CD4-positive, alpha-beta T cell (primary cell): ENCODE data around the gene SLC13A3. TPM values are rescaled to one million over a fixed set of nuclear protein-coding genes. Genes with fewer than 3 reads are reported as not detected.
A peak's percentile ranks its signal among the peaks of the same experiment; 100 is the strongest.

Experiments used
- ATAC-seq: fragments of 200-7000 bp; cut with Tn5 transposase; one replicate; pipeline ENCODE4 v1.10.0; 2022; ENCODE audit warnings: mild to moderate bottlenecking; ENCODE audit not compliant: poor library complexity
- CTCF ChIA-PET: fragments of 350-600 bp; sonication (Branson Sonifier 250); formaldehyde crosslinking; loops from one replicate; lab custom pipeline; 2021; ENCODE audit warnings: antibody characterized with exemption, inconsistent platforms; lab: Charles Lee
- POLR2A ChIA-PET: fragments of 350-600 bp; sonication (Branson Sonifier 250); formaldehyde crosslinking; loops from one replicate; lab custom pipeline; 2021; ENCODE audit warnings: antibody characterized with exemption, inconsistent platforms; lab: Charles Lee
- DNase-seq, 14 experiments: peaks; one replicate each; pipeline ENCODE4 v3.0.0-alpha.2; 2013 to 2020; ENCODE audit warnings: mixed read lengths in 2 of 14
- H3K27ac ChIP-seq, 2 donors: one replicate each; pipeline versions ENCODE4 v1.5.1 to v1.7.0; 2013; ENCODE audit warnings: low read length in 2 of 2, low read depth in 1 of 2, mild to moderate bottlenecking in 1 of 2
- H3K27me3 ChIP-seq, 2 experiments: 1 replicate in 1 of 2; 2 replicates in 1 of 2; pipeline versions ENCODE4 v1.6.1 to v1.7.0; 2013; ENCODE audit warnings: low read length in 2 of 2, control low read depth in 1 of 2, mild to moderate bottlenecking in 1 of 2, moderate library complexity in 1 of 2; ENCODE audit not compliant: insufficient read depth in 2 of 2, control insufficient read depth in 1 of 2
- H3K36me3 ChIP-seq: one replicate; pipeline ENCODE4 v1.6.1; 2013; ENCODE audit warnings: low read length, control low read depth; ENCODE audit not compliant: insufficient read depth
- H3K4me1 ChIP-seq: one replicate; pipeline ENCODE4 v1.6.1; 2013; ENCODE audit warnings: low read length, control low read depth; ENCODE audit not compliant: insufficient read depth
- H3K4me3 ChIP-seq: one replicate; pipeline ENCODE4 v1.5.1; 2013; ENCODE audit warnings: mild to moderate bottlenecking, low read length, moderate library complexity
- H3K9me3 ChIP-seq, 2 experiments: 1 replicate in 1 of 2; 2 replicates in 1 of 2; pipeline versions ENCODE4 v1.6.1 to v1.7.0; 2013; ENCODE audit warnings: low read length in 2 of 2, mild to moderate bottlenecking in 2 of 2, control low read depth in 1 of 2, moderate library complexity in 1 of 2; ENCODE audit not compliant: control insufficient read depth in 1 of 2, insufficient read depth in 1 of 2
- H3K27ac Mint-ChIP-seq: one replicate; pipeline ENCODE4 v1.8.0; 2020; ENCODE audit warnings: mixed read lengths
- H3K27me3 Mint-ChIP-seq: one replicate; pipeline ENCODE4 v1.8.0; 2021; ENCODE audit warnings: mixed read lengths
- H3K36me3 Mint-ChIP-seq: one replicate; pipeline ENCODE4 v1.8.0; 2021; ENCODE audit warnings: low read depth, mixed read lengths
- H3K4me1 Mint-ChIP-seq: one replicate; pipeline ENCODE4 v1.8.0; 2021; ENCODE audit warnings: low read depth, mixed read lengths
- H3K4me3 Mint-ChIP-seq: one replicate; pipeline ENCODE4 v1.8.0; 2020; ENCODE audit warnings: mild to moderate bottlenecking, mixed read lengths
- H3K9me3 Mint-ChIP-seq: one replicate; pipeline ENCODE4 v1.8.0; 2020; ENCODE audit warnings: mixed read lengths
- CTCF ChIP-seq: fragments of 200-600 bp; IDR thresholded peaks from one replicate; pipeline ENCODE4 v1.8.0; 2022; ENCODE audit warnings: antibody characterized with exemption, mild to moderate bottlenecking
- intact Hi-C, 2 experiments: fragments of 100-400 bp; cut with DNase I in 1 of 2; cut with micrococcal nuclease in 1 of 2; formaldehyde crosslinking; loops; one replicate each; pipeline versions ENCODE4 v1.15.1 to v1.9.0; 2023 to 2025; cut with DNase I, micrococcal nuclease
- total RNA-seq, 174 experiments: library from RNA in 2 of 174; stranded (reverse) in 2 of 174; gene quantifications; one replicate each; pipeline ENCODE4 v1.2.3 and lab custom pipeline; 2021 to 2026

The SLC13A3 gene
- total RNA-seq, 2 experiments from 2014 or later = 0.28 TPM; not detected in 1

- H3K36me3 Mint-ChIP-seq = no peaks in the 10 kb centered on the region
- H3K9me3 Mint-ChIP-seq = no peaks in the 10 kb centered on the region
- Histone ChIP-seq H3K36me3 (no peaks in the 10 kb centered on the region), H3K27ac (no peak overlapping the region), H3K9me3 (no peaks in the 10 kb centered on the region), H3K27me3 (peaks cover 0 to 8% of the 10 kb centered on the region in 2 experiments), H3K4me3 (no peak overlapping the region), H3K4me1 (no peaks in the 10 kb centered on the region)
- no peak overlapping the region for H3K27ac Mint-ChIP-seq
- no peak overlapping the region for H3K4me3 Mint-ChIP-seq
- ATAC-seq = no peak
- peaks cover 6% of the 10 kb centered on the region for H3K4me1 Mint-ChIP-seq
- intact Hi-C loops = no loop called here
- ChIA-PET CTCF (no interaction called here), POLR2A (no interaction called here)
- TF ChIP-seq CTCF = no peak
- no peak for DNase-seq
- H3K27me3 Mint-ChIP-seq = peaks cover 23% of the 10 kb centered on the region
Observed at GRCh38 chr20:46695892-46696291, 44.6 kb upstream of the SLC13A3 start.

- intact Hi-C loops = no loop called here
- Mint-ChIP-seq H3K36me3 (peaks cover 3% of the 10 kb centered on the region), H3K27ac (no peak overlapping the region), H3K9me3 (no peaks in the 10 kb centered on the region), H3K4me1 (peaks cover 15% of the 10 kb centered on the region), H3K4me3 (no peak overlapping the region), H3K27me3 (peaks cover 9% of the 10 kb centered on the region)
- peak in 3 of 14 experiments; percentile 42 to 54 (median 44) for DNase-seq
- Histone ChIP-seq H3K4me1 (peaks cover 3% of the 10 kb centered on the region), H3K9me3 (no peaks in the 10 kb centered on the region), H3K27ac (no peak overlapping the region), H3K27me3 (no peaks in the 10 kb centered on the region), H3K36me3 (no peaks in the 10 kb centered on the region), H3K4me3 (no peak overlapping the region)
- ChIA-PET POLR2A (no interaction called here), CTCF (interaction anchor here (1.2 kb wide), 1 partner anchor 8 kb away, joined by 3 read pairs; no protein-coding TSS in a partner anchor)
- no peak for TF ChIP-seq CTCF
- ATAC-seq = no peak
Observed at GRCh38 chr20:46694484-46694883, 43.2 kb upstream of the SLC13A3 start.

DNA sequence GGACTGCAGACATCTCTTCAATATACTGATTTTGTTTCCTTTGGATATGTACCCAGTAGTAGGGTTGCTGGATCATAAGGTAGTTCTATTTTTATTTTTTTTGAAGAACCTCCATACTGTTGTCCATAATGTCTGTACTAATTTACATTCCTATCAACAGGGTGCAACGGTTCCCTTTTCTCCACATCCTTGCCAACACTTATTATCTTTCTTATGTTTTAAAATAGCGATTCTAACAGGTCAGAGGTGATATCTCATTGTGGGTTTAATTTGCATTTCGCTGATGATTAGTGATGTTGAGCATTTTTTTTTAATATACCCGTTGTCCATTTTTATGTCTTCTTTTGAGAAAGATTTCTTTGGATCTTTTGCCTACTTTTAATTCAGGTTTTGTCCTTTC, 39.9 kb upstream of the SLC13A3 start:
- no peaks in the 10 kb centered on the region for H3K27me3 ChIP-seq
- POLR2A ChIA-PET = no interaction called here
- TF ChIP-seq CTCF = no peak
- ATAC-seq (no peak), DNase-seq (no peak)
- H3K4me3 Mint-ChIP-seq = peak overlapping the region; percentile 22
- intact Hi-C loops = no loop called here
- no peaks in the 10 kb centered on the region for H3K9me3 ChIP-seq
- no peak overlapping the region for H3K4me3 ChIP-seq
- no peaks in the 10 kb centered on the region for H3K9me3 Mint-ChIP-seq
- CTCF ChIA-PET = no interaction called here
- no peaks in the 10 kb centered on the region for H3K27me3 Mint-ChIP-seq
- H3K27ac Mint-ChIP-seq = peak overlapping the region; percentile 33
- no peak overlapping the region for H3K27ac ChIP-seq
- peaks cover 43% of the 10 kb centered on the region for H3K4me1 Mint-ChIP-seq
- H3K36me3 ChIP-seq = peaks cover 7% of the 10 kb centered on the region
- peaks cover 25% of the 10 kb centered on the region for H3K4me1 ChIP-seq
- peaks cover 19% of the 10 kb centered on the region for H3K36me3 Mint-ChIP-seq
